Colonic mucosa (tissue), 4 donors: ENCODE measurements around the gene SGTA. TPM values are rescaled to one million over a fixed set of nuclear protein-coding genes. Genes with fewer than 3 reads are reported as not detected.

Experiments
- DNase-seq: peaks from one replicate; pipeline ENCODE4 v3.0.0-alpha.2; 2020
- H3K27ac ChIP-seq: fragments of 200-600 bp; one replicate; pipeline ENCODE4 v1.8.0; 2021
- H3K27me3 ChIP-seq: fragments of 200-600 bp; one replicate; pipeline ENCODE4 v1.8.0; 2021
- H3K36me3 ChIP-seq: fragments of 200-600 bp; one replicate; pipeline ENCODE4 v1.8.0; 2021
- H3K4me1 ChIP-seq: fragments of 200-600 bp; one replicate; pipeline ENCODE4 v1.8.0; 2021; ENCODE audit warnings: mild to moderate bottlenecking
- H3K4me3 ChIP-seq: fragments of 200-600 bp; one replicate; pipeline ENCODE4 v1.8.0; 2021
- H3K9ac ChIP-seq, 2 donors: one replicate each; pipeline ENCODE4 v1.7.0; 2013; ENCODE audit warnings: control low read depth in 2 of 2, low read depth in 2 of 2, low read length in 2 of 2
- H3K9me3 ChIP-seq: fragments of 200-600 bp; one replicate; pipeline ENCODE4 v1.8.0; 2021
- intact Hi-C: fragments of 100-400 bp; cut with DNase I; formaldehyde crosslinking; loops from one replicate; pipeline ENCODE4 v1.14.1; 2022
- total RNA-seq, 2 donors: library from RNA; stranded (reverse); fragmentation: NEBNext Ultra II Directional in 1 of 2; extraction: Animal tissue kit (Norgen Biotek cat#: 25700) in 1 of 2; gene quantifications; one replicate each; pipeline ENCODE4 v1.2.1, GENCODE V29; 2021
- TF ChIP-seq, protein P1 (sequence below): fragments of 200-600 bp; IDR thresholded peaks from one replicate; pipeline ENCODE4 v1.8.0; 2022; ENCODE audit warnings: antibody characterized with exemption, mild to moderate bottlenecking
- donor health status: healthy.
- donor health status: DM: no; HTN: no; CAD: no.
- donor health status: DM: no; HTN: no; CAD: no.

Gene SGTA
- total RNA-seq, 2 donors from 2014 or later: 46.5 to 80.6 TPM

DNA sequence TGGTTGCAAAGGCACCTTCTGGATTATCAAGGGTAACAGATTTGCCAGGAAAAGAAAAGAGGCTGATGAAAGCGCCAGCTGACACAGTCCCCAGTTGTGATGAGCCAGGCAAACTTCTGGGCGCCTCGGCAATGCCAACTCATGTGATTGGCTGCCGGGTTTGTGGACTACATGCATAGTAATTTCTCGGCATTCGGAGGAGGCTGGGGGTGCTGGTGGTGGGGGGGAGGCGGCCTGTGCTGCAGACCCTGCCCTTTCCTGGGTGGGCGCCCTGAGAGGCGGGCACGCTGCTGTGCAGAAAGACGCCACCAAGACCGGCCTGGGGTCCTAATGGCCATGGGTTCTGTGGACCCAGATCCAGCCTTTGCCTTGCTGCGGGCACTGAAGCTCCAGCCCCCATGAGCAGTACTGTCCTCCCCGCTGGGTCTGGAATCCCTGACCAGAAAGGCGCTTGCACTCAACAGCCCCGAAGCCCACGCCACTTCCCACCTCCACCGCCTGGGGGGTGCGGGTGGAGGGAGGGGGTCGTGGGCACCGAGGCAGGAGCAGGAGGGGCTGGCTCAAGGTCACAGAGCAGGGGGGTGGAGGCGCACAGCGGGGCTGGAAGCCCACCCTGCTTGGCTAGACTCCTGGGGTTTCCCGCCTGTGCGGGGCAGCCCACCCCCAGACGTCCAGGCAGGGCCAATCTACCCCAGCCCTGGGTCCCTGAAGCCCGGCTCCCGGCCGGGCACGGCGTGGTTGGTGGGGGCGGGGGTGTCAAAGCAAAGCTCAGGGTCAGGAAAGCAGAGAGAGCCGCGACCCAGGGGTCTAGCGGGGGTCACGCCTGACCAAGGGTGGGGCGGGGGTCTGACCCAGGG lies 62.9 kb downstream of the SGTA start:
- Histone ChIP-seq H3K9ac (no peak overlapping the region), H3K36me3 (no peaks in the 10 kb centered on the region), H3K4me1 (no peaks in the 10 kb centered on the region), H3K9me3 (no peaks in the 10 kb centered on the region), H3K27ac (no peak overlapping the region), H3K27me3 (peaks cover 24% of the 10 kb centered on the region), H3K4me3 (no peak overlapping the region)
- DNase-seq: no peak
- intact Hi-C loops: no loop called here
- TF ChIP-seq, protein P1, sequence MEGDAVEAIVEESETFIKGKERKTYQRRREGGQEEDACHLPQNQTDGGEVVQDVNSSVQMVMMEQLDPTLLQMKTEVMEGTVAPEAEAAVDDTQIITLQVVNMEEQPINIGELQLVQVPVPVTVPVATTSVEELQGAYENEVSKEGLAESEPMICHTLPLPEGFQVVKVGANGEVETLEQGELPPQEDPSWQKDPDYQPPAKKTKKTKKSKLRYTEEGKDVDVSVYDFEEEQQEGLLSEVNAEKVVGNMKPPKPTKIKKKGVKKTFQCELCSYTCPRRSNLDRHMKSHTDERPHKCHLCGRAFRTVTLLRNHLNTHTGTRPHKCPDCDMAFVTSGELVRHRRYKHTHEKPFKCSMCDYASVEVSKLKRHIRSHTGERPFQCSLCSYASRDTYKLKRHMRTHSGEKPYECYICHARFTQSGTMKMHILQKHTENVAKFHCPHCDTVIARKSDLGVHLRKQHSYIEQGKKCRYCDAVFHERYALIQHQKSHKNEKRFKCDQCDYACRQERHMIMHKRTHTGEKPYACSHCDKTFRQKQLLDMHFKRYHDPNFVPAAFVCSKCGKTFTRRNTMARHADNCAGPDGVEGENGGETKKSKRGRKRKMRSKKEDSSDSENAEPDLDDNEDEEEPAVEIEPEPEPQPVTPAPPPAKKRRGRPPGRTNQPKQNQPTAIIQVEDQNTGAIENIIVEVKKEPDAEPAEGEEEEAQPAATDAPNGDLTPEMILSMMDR: no peak

DNA sequence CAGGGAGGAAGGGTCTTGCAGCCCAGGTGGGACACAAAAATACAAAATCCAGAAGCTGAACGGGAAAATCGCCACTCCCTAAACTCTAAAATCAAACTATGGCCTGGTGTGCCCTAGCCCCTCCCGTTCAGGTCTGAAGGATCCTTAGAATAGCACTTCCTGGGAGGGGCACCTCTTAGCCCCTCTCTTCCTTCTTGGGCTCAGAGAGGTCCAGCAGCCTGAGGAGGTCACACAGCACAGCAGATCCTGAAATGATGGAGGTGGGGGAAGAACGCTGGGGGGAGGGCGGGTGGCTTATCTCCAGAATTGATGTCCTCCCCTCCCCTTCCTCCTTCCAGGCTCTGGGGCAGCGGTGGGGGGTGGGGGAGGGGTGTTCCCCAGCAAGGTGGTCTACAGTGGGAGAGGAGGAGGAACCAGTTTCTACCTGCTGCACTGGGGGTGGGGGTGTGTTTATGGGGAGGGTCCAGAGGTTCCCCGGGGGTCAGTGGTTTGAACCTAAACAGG lies 63.8 kb downstream of the SGTA start:
- no peaks in the 10 kb centered on the region for H3K4me1 ChIP-seq
- H3K27me3 ChIP-seq: peaks cover 24% of the 10 kb centered on the region
- H3K36me3 ChIP-seq: no peaks in the 10 kb centered on the region
- intact Hi-C loops: no loop called here
- no peak overlapping the region for H3K9ac ChIP-seq
- no peak overlapping the region for H3K4me3 ChIP-seq
- no peaks in the 10 kb centered on the region for H3K9me3 ChIP-seq
- no peak for DNase-seq
- H3K27ac ChIP-seq: no peak overlapping the region
- TF ChIP-seq, protein P1: no peak

DNA sequence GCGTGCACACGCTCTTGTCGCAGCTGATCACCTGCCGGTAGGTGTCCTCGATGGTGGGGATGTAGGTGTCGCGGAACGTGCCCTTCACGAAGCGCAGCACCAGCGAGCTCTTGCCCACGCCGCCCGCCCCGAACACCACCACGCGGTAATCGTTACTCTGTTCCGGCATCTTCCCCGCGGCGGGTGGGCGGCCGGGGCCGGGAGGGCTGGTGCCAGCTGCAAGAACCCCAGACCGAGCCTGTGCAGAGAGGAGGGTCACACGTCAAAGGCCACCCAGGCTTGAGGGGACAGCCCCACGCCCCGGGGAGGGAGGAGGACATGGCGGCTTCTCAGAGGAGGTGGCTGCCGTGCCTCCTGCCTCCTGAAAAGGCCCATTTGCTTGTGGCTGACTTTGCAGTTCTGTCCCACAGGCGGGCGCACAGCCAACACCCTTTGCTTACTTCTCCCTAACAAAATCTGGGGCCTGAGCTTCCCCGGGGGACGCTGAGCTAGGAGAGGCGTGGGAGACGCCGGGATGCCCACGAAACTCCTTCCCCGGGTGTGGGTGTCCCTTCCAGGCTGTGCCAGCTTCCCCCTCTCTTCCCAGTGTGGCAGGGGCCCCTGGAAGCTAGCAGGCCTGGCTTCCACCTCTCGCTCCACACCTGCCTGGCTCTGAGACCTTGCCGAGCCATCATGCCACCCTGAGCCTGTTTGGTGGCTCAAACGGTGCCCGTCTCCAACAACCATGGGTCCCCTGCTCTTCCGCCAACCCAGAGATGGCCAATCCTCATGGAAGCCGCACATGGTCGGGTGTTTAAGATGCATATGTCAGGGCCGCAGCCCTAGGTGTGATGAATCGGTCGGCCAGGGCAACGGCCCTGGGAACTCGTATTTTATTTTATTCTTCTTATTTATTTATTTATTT lies 65.2 kb downstream of the SGTA start:
- TF ChIP-seq, protein P1: no peak
- H3K36me3 ChIP-seq: no peaks in the 10 kb centered on the region
- DNase-seq: no peak

DNA sequence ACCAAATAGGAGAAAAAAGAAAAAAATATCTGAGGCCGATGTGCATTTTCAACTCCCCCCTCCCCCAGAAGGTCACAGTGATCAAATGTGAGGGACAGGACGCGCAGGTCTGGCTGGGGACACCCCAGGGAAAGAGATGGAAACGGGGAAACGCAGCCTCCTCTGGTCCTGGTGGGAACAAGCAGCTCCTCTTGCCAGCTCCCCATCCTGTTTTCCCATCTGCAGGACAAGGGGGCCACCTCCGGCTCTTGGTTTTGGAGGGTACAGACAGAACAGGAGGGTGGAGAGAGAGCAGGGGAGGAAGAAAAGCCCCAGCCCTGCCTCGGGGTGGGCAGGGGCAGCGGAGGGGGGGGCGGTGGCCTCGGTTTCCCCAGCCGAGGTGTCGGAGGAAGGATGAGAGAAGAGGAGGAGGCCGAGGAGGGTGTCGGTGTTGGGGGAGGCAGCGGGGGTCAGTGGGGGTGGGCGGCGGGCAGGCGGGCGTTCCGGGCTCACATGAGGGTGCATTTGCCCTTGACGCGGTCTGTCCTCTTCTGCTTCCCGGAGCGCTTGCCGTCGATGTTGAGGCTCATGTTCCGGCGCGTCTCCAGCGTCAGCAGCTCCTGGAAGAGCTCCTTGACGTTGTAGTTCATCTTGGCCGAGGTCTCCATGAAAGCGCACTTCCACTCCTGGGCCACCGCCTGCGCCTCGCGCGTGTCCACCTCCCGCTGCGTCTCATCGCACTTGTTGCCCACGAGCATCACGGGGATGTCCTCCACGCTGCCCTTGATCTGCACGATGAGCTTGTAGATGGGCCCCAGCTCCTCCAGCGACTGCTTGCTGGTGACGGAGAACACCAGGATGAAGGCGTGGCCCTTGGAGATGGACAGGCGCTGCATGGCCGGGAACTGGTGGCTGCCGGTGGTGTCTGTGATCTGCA lies 66.1 kb downstream of the SGTA start:
- no peaks in the 10 kb centered on the region for H3K4me1 ChIP-seq
- no peaks in the 10 kb centered on the region for H3K36me3 ChIP-seq
- no peak overlapping the region for H3K9ac ChIP-seq
- H3K4me3 ChIP-seq: no peak overlapping the region
- intact Hi-C loops: no loop called here
- no peak for DNase-seq
- H3K27ac ChIP-seq: no peak overlapping the region
- TF ChIP-seq, protein P1: no peak
- no peaks in the 10 kb centered on the region for H3K9me3 ChIP-seq
- peaks cover 19% of the 10 kb centered on the region for H3K27me3 ChIP-seq

More for the DNA sequence above, 65.2 kb downstream of the SGTA start:
- no peaks in the 10 kb centered on the region for H3K9me3 ChIP-seq
- no peak overlapping the region for H3K9ac ChIP-seq
- H3K4me1 ChIP-seq: no peaks in the 10 kb centered on the region
- H3K27ac ChIP-seq: no peak overlapping the region
- intact Hi-C loops: no loop called here
- no peak overlapping the region for H3K4me3 ChIP-seq
- peaks cover 24% of the 10 kb centered on the region for H3K27me3 ChIP-seq

DNA sequence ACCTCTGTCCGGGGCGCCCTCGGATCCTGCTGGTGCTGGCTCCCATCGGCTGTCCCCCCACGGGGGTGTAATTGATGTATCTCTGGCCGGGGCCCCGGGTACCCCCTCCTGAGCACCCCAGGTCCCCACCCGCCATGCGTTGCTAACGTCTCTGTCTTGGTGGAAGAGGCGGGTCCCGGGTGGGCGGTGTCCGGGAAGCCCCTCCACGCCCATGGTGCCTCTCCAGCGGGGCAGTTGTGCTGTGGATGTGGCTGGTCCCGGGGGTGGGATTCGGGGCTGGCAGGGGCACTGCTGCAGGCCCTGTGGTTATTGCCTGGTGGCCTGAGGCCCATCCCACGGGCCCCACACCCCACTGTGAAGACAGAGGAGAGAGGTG lies 66.8 kb downstream of the SGTA start:
- Histone ChIP-seq H3K36me3 (no peaks in the 10 kb centered on the region), H3K4me1 (no peaks in the 10 kb centered on the region), H3K4me3 (no peak overlapping the region), H3K9ac (no peak overlapping the region), H3K9me3 (no peaks in the 10 kb centered on the region), H3K27me3 (peaks cover 12% of the 10 kb centered on the region), H3K27ac (no peak overlapping the region)
- DNase-seq: no peak
- intact Hi-C loops: no loop called here
- TF ChIP-seq, protein P1: no peak
